Measurements from ENCODE around the gene MANBA. TPM values are rescaled to one million over a fixed set of nuclear protein-coding genes. Genes with fewer than 3 reads are reported as not detected.
A peak's percentile ranks its signal among the peaks of the same experiment; 100 is the strongest.

Gene MANBA
- total and polyA plus RNA-seq, 2 of the 13 experiments (the other 11 are each of a cell fraction or from before 2014, with no cell fraction given), result 11.7 to 33.3 TPM

GRCh38 chr4:102757681-102758080, 3.1 kb downstream of the MANBA start (continued):
- TF ChIP-seq ZNF407 (CRISPR knock-in tag; IDR thresholded peaks at IDR 0.05; ENCODE audit: not compliant biosample characterization) (no peak), NR1H2 (CRISPR knock-in tag; IDR thresholded peaks at IDR 0.05; ENCODE audit: borderline replicate concordance, low read depth) (no peak), TBP (CRISPR knock-in tag; IDR thresholded peaks at IDR 0.05) (no peak), STAT6 (CRISPR knock-in tag; IDR thresholded peaks at IDR 0.05; ENCODE audit: borderline replicate concordance) (no peak), RBFOX2 (IDR thresholded peaks at IDR 0.05; ENCODE audit: low read depth, low read length) (no peak), ZMYM4 (CRISPR knock-in tag; IDR thresholded peaks at IDR 0.05) (peak; percentile 52), ZNF501 (CRISPR knock-in tag; IDR thresholded peaks at IDR 0.05) (no peak), PAXIP1 (CRISPR knock-in tag; conservative IDR thresholded peaks at IDR 0.05) (0 out of 2 replicates have a peak, but pooled peaks have one; percentile 21), SSRP1 (CRISPR knock-in tag; IDR thresholded peaks at IDR 0.05) (no peak), ZNF569 (CRISPR knock-in tag; IDR thresholded peaks at IDR 0.05; ENCODE audit: borderline replicate concordance) (no peak), ZNF737 (CRISPR knock-in tag; IDR thresholded peaks at IDR 0.05; ENCODE audit: borderline replicate concordance) (no peak), SIX4 (CRISPR knock-in tag; IDR thresholded peaks at IDR 0.05) (no peak), ZNF589 (CRISPR knock-in tag; conservative IDR thresholded peaks at IDR 0.05) (no peak), ONECUT2 (CRISPR knock-in tag; IDR thresholded peaks at IDR 0.05) (no peak), SKI (IDR thresholded peaks at IDR 0.05; ENCODE audit: partially characterized antibody) (no peak)
